Activated CD4-positive, CD25-positive, alpha-beta regulatory T cell treated with anti-CD3 and anti-CD28 coated beads, Interleukin-2, amount 50 U/mL, for 72 hours (primary cell): ENCODE data around the gene MEI1.
A peak's percentile ranks its signal among the peaks of the same experiment; 100 is the strongest.

Source experiments
- DNase-seq: peaks from one replicate; pipeline ENCODE4 v3.0.0; 2021

Gene MEI1

DNA sequence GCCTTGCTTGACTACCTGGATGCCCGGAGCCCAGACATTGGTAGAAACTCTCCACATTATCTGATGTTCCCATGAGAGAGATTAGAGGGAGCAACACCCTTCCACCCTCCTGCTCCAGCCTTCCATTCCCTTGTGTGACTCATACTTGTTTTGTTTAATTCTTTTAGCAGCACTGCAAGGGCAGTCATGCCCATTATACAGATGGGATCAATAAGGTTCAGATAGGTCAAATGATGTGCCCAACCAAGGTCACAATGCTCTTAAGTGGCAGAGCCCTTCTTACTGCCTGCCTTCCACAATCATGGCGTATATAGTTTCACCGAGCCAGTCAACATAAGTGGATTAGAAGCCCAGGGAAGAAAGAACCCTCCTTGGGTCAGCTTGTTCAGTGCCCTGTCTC is 94.6 kb downstream of the MEI1 start:
- no peak for DNase-seq

- DNase-seq, result no peak
Measured at GRCh38 chr22:41798736-41799135, 99.4 kb downstream of the MEI1 start.

DNA sequence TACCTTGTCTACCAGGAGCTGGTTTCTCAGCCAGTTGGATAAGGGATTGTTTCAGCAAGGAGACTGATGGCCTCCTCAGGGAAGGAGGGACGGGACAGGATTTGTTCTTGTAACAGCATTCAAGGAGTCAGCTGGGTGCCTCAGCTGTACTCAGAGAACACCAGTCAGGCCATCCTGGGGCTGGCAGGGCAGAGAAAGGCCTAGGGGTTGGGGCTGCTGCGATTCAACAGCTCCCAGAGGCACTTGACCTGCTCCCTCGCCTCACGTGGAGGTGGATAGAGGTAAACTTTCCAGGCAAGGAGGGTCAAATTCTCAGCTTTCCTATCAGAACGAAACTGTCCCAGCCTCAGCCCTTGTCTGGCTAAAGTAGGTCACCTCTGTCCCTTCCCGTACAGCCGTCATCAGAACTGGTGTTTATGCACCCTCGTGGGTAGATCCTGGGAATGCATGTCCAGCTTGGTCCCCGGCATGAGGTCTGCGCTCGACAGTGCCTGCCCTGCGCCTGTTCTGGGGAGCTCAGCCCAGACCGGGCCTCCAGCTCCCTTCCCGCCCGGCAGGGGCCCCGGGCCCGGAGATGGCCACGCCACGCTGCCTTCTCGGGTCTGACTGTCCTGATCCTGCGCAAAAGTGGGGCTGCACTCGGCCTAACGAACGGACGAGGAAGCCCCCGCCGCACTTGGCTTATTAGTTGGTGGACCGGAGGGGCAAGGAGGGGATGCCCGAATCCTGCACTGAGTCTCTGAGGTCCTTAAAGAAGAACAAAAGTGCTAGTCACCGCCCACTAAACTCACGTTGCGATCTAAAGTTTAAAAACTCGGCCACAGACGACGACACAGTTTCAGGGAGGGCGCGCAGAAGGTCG is 100.4 kb downstream of the MEI1 start:
- peak; percentile 55 for DNase-seq

DNA sequence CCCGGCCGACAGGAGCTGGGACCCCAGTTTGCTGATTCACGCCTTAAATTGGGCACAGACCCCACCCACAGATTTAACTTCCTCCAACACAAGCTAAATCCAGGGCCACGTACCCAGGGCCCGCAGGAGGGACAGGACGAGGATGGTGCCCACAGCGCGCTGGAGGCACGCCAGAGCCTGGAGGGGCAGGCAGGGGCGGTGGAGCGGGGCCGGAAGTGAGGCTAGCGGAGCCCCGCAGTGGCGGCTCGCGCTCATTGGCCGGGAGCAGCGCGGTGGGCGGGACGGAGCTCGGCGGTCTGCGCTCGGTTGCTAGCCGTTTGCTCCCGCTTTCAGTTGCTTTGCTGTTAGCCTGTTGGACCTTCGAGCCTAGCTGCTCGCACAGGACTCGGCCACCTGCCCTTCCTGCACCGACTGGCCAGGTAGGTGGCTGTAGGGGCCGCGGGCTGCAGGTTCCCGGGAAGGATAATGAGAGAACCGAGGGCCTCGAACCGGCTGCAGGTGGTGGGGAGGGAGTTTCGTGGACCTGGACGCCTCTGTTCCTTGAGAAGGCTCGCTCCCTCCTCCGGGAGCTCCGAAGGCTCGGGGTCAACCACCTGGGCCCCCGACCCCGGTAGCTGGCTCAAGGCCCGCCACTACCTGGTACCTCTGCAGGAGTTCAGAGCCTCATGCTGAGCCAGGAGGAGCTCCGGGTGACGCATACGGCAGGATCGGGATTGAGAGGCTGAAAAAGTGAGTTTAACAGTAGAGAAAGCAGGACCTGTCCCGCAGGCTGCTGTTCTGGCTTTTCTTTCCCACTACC is 101.2 kb downstream of the MEI1 start, which contains the start of gene CCDC134:
Gene CCDC134 (plus strand): TSS at position 332 of the 799 bp plus-strand sequence. CDS start 8,212 bp downstream, outside the sequence.
- peak; percentile 93 for DNase-seq

GRCh38 chr22:41801147-41801819 is 102.0 kb downstream of the MEI1 start:
- no peak for DNase-seq

GRCh38 chr22:41801886-41802285 is 102.6 kb downstream of the MEI1 start:
- no peak for DNase-seq

DNA sequence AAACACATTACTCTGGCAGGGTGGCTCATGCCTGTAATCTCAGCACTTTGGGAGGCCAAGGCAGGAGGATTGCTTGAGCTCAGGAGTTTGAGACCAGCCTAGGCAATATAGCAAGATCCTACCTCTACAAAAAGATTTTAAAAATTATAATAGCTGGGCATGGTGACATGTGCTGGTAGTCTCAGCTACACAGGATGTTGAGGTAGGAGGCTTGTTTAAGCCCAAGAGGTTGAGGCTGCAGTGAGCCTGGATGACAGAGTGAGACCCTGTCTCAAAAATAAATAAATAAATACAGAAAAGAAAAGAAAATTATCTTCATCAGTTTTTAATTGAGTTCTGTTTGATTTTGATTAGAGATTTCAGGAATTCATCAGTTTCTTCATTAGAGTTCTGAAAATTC is 106.3 kb downstream of the MEI1 start:
- DNase-seq, result no peak

DNA sequence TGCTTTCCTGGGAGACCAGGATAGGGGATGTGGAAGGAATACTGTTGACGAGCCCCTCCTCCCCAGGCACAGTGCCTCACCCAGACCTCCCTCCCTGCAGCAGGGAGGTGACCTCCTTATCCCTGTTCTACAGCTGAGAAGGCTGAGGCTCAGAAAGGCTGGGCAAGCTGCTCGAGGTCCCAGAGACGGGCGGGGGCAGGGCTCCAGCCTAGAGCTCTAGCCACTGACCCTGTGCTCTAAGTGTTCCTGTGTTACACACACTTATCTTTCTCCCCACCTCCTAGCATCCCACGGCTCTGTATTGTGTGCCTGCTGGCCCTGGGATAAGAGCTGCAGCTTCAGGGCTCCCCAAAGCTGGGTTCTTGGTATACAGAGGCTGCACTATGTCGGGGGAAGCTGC is 109.1 kb downstream of the MEI1 start:
- DNase-seq, result no peak

- DNase-seq, result no peak
Measured at GRCh38 chr22:41810022-41810421, 110.7 kb downstream of the MEI1 start.

DNA sequence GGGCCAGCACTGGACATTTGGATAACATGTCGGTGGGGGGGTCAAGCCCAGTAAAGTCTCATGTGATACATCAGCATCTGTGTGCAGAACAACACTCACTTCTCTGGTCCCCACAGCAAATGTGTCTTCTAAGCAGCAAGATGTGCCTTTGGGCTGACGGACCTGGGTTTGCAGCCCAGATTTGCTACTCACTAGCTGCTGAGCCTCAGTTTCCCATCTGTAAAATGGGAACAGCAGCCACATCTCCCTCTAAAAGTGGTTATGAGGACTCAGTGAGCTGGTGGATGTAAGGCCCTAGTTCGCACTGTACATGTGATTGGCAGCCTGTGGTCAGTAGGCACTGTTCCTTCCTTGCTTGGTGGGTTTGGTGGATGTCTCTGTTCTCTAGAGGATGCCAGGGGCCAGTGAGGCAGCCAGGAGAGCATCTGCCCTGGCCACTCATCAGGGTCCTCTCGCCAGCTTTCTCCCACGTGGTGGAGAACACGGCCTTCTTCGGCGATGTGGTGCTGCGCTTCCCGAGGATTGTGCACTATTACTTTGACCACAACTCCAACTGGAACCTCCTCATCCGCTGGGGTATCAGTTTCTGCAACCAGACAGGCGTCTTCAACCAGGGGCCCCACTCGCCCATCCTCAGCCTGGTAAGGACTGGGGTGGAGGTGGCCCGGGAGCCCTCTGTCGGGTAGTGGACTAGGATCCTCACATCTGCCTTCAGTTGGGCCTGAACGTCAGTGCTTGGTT is 113.7 kb downstream of the MEI1 start:
- DNase-seq, result no peak

GRCh38 chr22:41813726-41814410 is 114.6 kb downstream of the MEI1 start:
- DNase-seq, result no peak

DNA sequence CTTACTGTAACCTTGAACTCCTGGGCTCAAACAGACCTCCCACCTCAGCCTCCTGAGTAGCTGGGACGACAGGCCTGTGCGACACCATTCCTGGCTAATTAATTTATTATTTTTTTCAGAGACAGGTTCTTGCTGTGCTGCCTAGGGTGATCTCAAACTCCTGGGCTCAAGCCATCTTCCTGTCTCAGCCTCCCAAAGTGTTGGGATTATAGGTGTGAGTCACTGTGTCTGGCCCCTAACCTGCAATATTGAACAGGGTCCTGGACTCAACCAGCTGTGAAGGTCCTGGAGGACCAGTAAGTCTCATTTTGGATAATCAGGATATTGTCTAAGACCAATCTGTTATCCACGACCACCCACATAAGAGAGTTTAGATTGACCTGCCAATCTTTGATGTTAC is 116.4 kb downstream of the MEI1 start:
- no peak for DNase-seq

- DNase-seq, result no peak
Measured at GRCh38 chr22:41816241-41816640, 116.9 kb downstream of the MEI1 start.

DNA sequence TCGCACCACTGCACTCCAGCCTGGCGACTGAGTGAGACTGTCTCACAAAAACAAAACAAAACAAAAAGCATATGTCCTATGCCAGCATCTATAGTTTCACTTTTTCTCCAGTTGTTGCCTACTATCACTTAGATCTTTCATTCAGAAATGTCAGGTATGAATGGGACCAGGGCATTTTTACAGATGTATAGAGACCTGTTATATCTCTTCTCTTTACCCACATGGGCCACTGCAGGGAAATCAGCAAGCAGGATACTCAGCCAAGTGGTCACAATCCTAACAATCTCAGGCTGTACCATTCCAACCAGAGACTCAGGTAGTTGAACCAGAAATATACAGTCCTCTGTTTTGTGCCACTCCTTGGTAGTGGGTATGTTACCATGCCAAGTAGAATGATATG is 117.6 kb downstream of the MEI1 start:
- no peak for DNase-seq

GRCh38 chr22:41818011-41818410 is 118.7 kb downstream of the MEI1 start:
- no peak for DNase-seq

DNA sequence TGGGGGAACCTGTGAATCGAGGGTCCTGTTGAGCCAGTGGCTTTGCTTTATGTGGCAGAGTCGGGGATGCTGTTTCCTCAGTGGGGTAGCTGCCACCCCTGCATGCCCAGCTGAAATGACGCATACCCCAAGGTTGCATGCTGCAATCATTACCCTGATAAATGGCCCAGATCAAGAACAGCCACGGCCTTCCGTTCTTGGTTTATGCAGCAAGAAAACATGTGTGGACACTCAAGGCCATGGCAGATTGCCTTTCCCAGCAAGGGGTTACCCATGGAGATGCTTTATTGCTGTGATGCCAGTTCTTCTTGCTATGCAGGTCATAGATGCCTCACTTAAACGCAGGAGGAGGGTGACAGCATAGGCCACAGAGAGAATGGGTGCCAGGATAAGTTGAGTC is 119.3 kb downstream of the MEI1 start:
- DNase-seq, result no peak

GRCh38 chr22:41819257-41819656 is 120.0 kb downstream of the MEI1 start:
- DNase-seq, result no peak

DNA sequence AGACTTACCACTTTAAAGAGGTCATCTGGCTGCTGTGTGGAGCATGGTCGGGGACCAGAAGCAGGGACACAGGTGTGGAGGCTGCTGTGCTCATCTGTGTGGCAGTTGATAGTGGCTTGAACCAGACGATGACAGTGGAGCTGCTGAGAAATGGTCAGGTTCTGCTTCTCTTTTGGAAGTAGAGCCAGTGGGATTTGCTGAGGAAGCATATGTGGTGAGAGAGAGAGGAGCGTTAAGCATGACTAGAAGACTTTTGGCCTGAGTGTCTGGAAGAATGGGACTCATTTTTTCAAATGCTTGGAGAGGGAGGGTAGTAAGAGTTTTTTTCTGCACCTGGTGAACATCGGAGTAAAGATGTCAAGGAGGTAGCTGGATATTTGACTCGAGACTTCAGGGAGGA is 121.1 kb downstream of the MEI1 start:
- no peak for DNase-seq

DNA sequence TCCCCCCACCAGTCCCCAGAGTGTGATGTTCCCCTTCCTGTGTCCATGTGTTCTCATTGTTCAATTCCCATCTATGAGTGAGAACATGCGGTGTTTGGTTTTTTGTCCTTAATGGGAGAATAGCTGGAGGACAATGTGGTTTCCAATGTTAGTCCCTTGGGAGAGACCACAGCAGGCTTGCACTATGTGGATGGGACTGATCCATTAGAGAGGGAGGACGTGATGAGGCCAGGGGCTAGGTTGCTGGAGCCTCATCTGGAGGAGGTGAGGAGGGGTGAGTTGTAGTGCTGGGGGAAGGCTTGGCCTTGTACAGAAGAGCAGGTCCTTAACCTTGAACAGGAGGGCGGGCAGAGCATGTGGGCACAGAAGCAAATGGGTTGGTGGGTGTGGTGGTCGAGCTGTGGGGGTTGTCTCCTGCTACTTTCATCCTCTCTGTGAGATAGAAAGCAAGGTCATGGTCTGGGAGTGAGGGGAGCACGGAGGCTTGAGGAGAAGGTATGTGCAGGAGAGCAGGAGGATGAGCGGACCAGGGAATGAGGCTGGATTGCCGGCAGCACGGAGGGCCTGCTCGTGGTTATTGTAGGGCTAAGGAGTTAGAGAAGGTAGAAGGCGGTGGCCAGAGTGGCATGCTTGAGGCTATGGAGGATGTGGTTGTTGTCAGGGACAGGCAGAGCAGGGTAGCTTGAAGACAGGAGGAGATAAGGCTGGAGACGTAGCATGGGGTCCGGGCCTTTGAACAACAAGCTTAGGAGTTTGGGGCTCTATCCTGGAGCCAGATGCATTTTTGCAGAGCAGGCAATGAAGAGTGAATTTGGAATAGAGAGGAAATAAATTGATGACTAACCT is 122.4 kb downstream of the MEI1 start:
- DNase-seq, result no peak

DNA sequence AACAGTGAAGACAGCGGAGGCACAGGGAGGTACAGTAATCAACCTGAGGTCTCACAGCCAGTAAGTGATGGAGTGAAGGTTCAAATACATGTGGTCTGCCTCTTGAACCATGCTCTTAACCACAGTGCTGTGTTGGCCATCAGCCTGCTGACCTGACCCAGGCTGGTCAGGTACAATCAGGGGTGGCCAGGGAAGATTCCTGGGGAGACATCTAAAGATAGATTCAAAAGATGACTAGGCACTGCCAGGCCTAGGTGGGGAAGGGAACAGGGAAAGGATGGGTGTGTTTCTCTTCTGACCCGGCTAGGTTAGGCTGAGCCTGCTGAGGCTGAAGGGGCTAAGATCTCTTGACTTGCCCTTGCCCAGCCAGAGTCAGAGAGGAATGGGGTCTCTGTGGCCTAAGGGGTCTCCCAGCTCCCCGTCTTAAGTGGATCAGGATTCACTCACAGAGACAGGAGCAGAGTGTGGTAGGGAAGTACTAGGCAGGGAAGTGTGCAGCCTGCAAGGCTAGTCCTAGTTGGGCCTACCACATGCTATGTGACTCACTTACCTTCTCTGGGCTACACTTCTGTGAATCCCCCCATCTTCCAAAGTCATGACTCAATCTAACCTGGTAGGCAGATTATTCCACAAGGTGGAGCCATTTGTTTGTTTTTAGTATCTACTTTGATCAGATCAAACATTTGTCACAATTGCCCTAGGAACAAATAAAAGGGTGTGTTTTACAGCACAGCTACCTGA is 123.2 kb downstream of the MEI1 start:
- no peak for DNase-seq
